Karpas-422 (cell line): Measurements from ENCODE around the gene PLCD1. TPM values are rescaled to one million over a fixed set of nuclear protein-coding genes. Genes with fewer than 3 reads are reported as not detected.
"Not testable (repeated sequence)": the region's sequence is repeated elsewhere in the genome, so short reads cannot be mapped to it uniquely, and the experiment has no call there.

Experiments used
- DNase-seq: peaks from one replicate; pipeline ENCODE4 v3.0.0-alpha.2; 2015
- H2AFZ ChIP-seq: fragments of 200-600 bp; sonication (generic); 2 replicates; pipeline ENCODE4 v1.6.1; 2014; ENCODE audit warnings: antibody characterized with exemption, low read length, mixed read lengths
- H3K27ac ChIP-seq: fragments of 200-600 bp; sonication (generic); 2 replicates; pipeline ENCODE4 v1.5.1; 2014; ENCODE audit warnings: mild to moderate bottlenecking, low read length, moderate library complexity
- H3K27me3 ChIP-seq: fragments of 200-600 bp; sonication (generic); 2 replicates; pipeline ENCODE4 v1.6.1; 2014; ENCODE audit warnings: low read length, mixed read lengths
- H3K36me3 ChIP-seq: fragments of 200-600 bp; sonication (generic); 2 replicates; pipeline ENCODE4 v1.6.1; 2014; ENCODE audit warnings: low read length, mixed read lengths; ENCODE audit not compliant: insufficient read depth
- H3K4me1 ChIP-seq: fragments of 200-600 bp; sonication (generic); 2 replicates; pipeline ENCODE4 v1.6.1; 2014; ENCODE audit warnings: mild to moderate bottlenecking, low read length, mixed read lengths
- H3K4me2 ChIP-seq: fragments of 200-600 bp; sonication (generic); 2 replicates; pipeline ENCODE4 v1.6.1; 2014; ENCODE audit warnings: low read length, low read depth, mild to moderate bottlenecking; ENCODE audit not compliant: poor library complexity, severe bottlenecking
- H3K4me3 ChIP-seq: fragments of 200-600 bp; sonication (generic); 2 replicates; pipeline ENCODE4 v1.5.1; 2014; ENCODE audit warnings: mild to moderate bottlenecking, antibody characterized with exemption, low read length, mixed read lengths
- H3K79me2 ChIP-seq: fragments of 200-600 bp; sonication (generic); 2 replicates; pipeline ENCODE4 v1.6.1; 2014; ENCODE audit warnings: mild to moderate bottlenecking, low read length, mixed read lengths
- H3K9ac ChIP-seq: fragments of 200-600 bp; sonication (generic); 2 replicates; pipeline ENCODE4 v1.6.0; 2014; ENCODE audit warnings: low read length
- H3K9me2 ChIP-seq: fragments of 200-600 bp; sonication (generic), shearing (Covaris generic); replicated peaks from 2 replicates; pipeline ENCODE4 v1.6.0; 2014; ENCODE audit warnings: mild to moderate bottlenecking, low read length, moderate library complexity; ENCODE audit not compliant: insufficient read depth
- H3K9me3 ChIP-seq: fragments of 300-700, 200-600 bp; sonication (generic); 2 replicates; pipeline ENCODE4 v1.6.1; 2014; ENCODE audit warnings: low read length, mixed read lengths
- H4K20me1 ChIP-seq: fragments of 200-600 bp; sonication (generic); 2 replicates; pipeline ENCODE4 v1.6.1; 2014; ENCODE audit warnings: mild to moderate bottlenecking, antibody characterized with exemption, low read length, low read depth; ENCODE audit not compliant: insufficient read depth
- total RNA-seq: library from RNA; depleted of rRNA; stranded (reverse); fragments of >200 nt; shearing (Covaris generic); gene quantifications from 2 replicates; pipeline ENCODE4 v1.2.3, GENCODE V29; 2014; ENCODE audit warnings: low replicate concordance

Gene PLCD1
- total RNA-seq, 1 experiment from 2014 or later: 0.89 TPM

DNA sequence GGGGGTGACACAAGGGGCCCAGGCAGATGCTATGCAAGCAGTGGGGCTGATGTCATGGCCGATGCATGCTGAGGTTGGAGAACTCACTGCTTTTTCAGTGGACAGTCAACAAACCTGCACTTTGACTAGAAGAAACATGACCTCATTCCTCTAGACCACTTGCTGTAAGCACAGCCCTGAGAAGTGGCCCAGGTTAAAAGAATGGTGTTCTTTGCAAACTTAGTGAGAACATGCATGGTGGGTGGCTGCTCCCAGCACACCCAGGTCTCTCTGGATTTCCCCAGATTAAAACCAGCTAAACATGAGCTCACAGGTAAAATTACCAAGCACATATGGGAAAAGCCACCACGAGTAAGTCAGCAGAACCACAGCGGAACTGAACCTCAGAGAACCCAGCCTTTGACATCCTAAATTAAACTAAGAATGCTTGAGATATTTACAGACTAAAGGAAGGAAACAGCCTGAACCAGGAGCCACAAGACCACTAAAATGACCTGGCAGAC is 25.1 kb upstream of the PLCD1 start:
- no peak overlapping the region for H2AFZ ChIP-seq
- DNase-seq: no peak
- no peak overlapping the region for H3K9ac ChIP-seq
- H3K4me2 ChIP-seq: no peak overlapping the region
- H3K79me2 ChIP-seq: no peaks in the 10 kb centered on the region
- H3K27me3 ChIP-seq: no peaks in the 10 kb centered on the region
- H3K9me3 ChIP-seq: no peaks in the 10 kb centered on the region
- no peak overlapping the region for H3K27ac ChIP-seq
- H3K9me2 ChIP-seq: no peaks in the 10 kb centered on the region
- no peaks in the 10 kb centered on the region for H4K20me1 ChIP-seq
- H3K4me1 ChIP-seq: no peaks in the 10 kb centered on the region
- no peaks in the 10 kb centered on the region for H3K36me3 ChIP-seq
- no peak overlapping the region for H3K4me3 ChIP-seq

DNA sequence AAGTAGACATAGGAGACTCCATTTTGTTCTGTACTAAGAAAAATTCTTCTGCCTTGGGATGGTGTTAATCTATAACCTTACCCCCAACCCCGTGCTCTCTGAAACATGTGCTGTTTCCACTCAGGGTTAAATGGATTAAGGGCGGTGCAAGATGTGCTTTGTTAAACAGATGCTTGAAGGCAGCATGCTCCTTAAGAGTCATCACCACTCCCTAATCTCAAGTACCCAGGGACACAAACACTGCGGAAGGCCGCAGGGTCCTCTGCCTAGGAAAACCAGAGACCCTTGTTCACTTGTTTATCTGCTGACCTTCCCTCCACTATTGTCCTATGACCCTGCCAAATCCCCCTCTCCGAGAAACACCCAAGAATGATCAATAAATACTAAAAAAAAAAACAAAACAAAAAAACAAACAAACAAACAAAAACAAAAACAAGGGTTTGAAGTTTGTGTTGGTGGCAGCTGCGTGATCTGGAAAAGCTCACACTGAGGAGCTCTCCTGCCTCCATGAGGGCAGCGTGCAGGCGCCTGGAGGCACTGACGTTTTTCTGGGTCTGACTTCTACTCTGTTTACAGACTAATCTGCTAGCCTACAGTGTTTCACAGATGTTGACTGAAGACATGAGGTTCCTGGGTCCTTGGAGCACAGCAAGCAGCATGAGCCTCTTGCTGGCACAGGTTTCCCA is 24.5 kb upstream of the PLCD1 start:
- not testable (repeated sequence) for H3K9ac ChIP-seq, H3K79me2 ChIP-seq, H3K4me2 ChIP-seq, H3K4me3 ChIP-seq, H3K4me1 ChIP-seq, H3K36me3 ChIP-seq, H3K27me3 ChIP-seq, H2AFZ ChIP-seq, H4K20me1 ChIP-seq, H3K9me2 ChIP-seq, DNase-seq, H3K27ac ChIP-seq, H3K9me3 ChIP-seq

GRCh38 chr3:38053286-38053685 is 23.8 kb upstream of the PLCD1 start:
- not testable (repeated sequence) for H3K27me3 ChIP-seq, DNase-seq, H3K4me1 ChIP-seq, H4K20me1 ChIP-seq, H3K9ac ChIP-seq, H2AFZ ChIP-seq, H3K4me3 ChIP-seq, H3K9me3 ChIP-seq, H3K9me2 ChIP-seq, H3K27ac ChIP-seq, H3K36me3 ChIP-seq, H3K79me2 ChIP-seq, H3K4me2 ChIP-seq

DNA sequence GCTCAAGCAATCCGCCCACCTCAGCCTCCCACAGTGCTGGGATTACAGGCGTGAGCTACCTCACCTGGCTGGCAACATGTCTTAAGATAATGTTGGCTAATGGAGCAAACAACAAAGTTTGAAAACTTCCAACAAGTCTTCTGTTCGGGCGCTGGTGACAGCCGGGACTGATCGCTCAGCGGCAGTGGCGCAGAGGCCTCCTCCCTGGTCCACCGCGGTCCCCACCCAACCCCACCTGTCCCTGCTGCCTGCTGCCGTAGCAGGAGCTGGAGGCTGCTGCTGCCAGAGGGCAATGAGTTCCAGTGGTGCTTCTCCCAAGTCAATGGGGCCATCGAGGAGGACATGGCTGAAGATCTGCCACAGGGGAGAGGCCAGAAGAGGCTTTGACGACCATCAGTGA is 21.7 kb upstream of the PLCD1 start:
- Histone ChIP-seq H3K27ac (no peak overlapping the region), H3K36me3 (no peaks in the 10 kb centered on the region), H3K9me2 (no peaks in the 10 kb centered on the region), H2AFZ (no peak overlapping the region), H4K20me1 (no peaks in the 10 kb centered on the region), H3K4me1 (peaks cover 4% of the 10 kb centered on the region), H3K79me2 (no peaks in the 10 kb centered on the region), H3K9ac (no peak overlapping the region), H3K27me3 (no peaks in the 10 kb centered on the region), H3K4me3 (no peak overlapping the region), H3K4me2 (no peak overlapping the region), H3K9me3 (no peaks in the 10 kb centered on the region)
- DNase-seq: no peak

DNA sequence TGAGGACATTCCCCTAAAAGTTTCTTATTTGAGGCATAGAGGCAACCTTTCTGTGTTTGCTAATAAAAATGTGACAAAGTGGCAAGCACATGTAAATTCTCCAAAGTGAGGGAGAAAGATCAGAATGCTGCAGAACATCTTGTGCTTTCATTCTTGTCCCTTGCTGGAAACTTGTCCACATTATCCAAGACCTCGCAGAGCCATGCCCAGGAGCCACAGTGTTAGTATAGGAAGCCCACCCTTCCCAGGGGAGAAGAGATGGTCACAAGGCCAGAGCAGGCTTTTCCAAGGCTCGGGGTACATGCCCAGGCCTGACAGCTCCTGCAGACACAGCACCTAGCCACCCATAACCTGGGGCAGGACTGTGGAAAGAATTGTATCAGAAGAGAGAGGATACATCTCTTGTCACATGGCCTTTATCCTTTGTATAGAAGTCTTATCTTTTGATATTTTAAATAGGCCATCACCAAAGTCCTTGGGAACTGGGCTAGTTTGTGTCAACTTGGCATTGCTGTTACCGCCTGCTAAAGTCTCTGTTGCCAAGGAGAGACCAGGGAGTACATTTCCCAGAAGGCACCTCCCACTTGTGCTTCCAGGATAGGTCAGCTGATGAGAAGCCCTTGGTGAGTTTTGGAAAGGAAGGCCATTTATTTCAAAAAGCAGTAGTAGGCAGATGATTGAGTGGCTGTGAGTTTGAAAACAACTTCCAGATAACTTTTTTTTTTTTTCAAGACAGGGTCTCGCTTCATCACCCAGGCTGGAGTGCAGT is 20.1 kb upstream of the PLCD1 start:
- H3K27me3 ChIP-seq: no peaks in the 10 kb centered on the region
- H3K36me3 ChIP-seq: no peaks in the 10 kb centered on the region
- H3K9me3 ChIP-seq: no peaks in the 10 kb centered on the region
- no peak overlapping the region for H3K9ac ChIP-seq
- no peak overlapping the region for H3K4me3 ChIP-seq
- peaks cover 4% of the 10 kb centered on the region for H3K4me1 ChIP-seq
- H3K4me2 ChIP-seq: no peak overlapping the region
- H3K27ac ChIP-seq: no peak overlapping the region
- no peak for DNase-seq
- no peaks in the 10 kb centered on the region for H4K20me1 ChIP-seq
- no peak overlapping the region for H2AFZ ChIP-seq
- H3K79me2 ChIP-seq: no peaks in the 10 kb centered on the region
- no peaks in the 10 kb centered on the region for H3K9me2 ChIP-seq

- Histone ChIP-seq H2AFZ (no peak overlapping the region), H3K4me1 (peaks cover 4% of the 10 kb centered on the region), H3K4me3 (no peak overlapping the region), H3K27me3 (no peaks in the 10 kb centered on the region), H3K9me2 (no peaks in the 10 kb centered on the region), H3K27ac (no peak overlapping the region), H3K4me2 (no peak overlapping the region), H3K9me3 (no peaks in the 10 kb centered on the region), H3K36me3 (no peaks in the 10 kb centered on the region), H4K20me1 (no peaks in the 10 kb centered on the region), H3K9ac (no peak overlapping the region), H3K79me2 (no peaks in the 10 kb centered on the region)
- no peak for DNase-seq
Measured at GRCh38 chr3:38047896-38048295, 18.5 kb upstream of the PLCD1 start.

DNA sequence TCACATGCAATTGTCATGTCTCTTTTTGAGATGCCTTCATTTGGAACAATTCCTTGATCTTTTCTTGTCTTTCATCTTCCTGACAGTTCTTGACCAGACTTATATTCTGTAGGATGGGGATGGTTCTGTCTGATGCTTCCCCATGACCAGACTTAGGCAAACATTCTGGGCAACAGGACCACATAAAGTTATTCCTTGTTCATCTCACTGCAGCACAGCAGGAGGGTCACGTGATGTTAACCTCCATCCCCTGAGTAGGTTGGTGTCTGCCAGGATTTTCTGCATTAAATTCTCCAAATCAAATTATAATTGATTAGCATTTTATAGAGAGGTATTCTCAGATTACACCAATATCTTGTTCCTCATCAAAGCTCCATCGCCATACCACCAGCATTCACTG is 17.4 kb upstream of the PLCD1 start:
- Histone ChIP-seq H3K36me3 (no peaks in the 10 kb centered on the region), H3K4me3 (no peak overlapping the region), H3K9me3 (no peaks in the 10 kb centered on the region), H3K79me2 (no peaks in the 10 kb centered on the region), H2AFZ (no peak overlapping the region), H3K4me1 (peaks cover 4% of the 10 kb centered on the region), H3K9ac (no peak overlapping the region), H3K9me2 (no peaks in the 10 kb centered on the region), H4K20me1 (no peaks in the 10 kb centered on the region), H3K27ac (no peak overlapping the region), H3K27me3 (no peaks in the 10 kb centered on the region), H3K4me2 (no peak overlapping the region)
- DNase-seq: no peak

- H3K9me2 ChIP-seq: no peaks in the 10 kb centered on the region
- H3K27me3 ChIP-seq: no peaks in the 10 kb centered on the region
- no peaks in the 10 kb centered on the region for H3K79me2 ChIP-seq
- H3K9me3 ChIP-seq: no peaks in the 10 kb centered on the region
- no peaks in the 10 kb centered on the region for H4K20me1 ChIP-seq
- H3K4me3 ChIP-seq: no peak overlapping the region
- peaks cover 4% of the 10 kb centered on the region for H3K4me1 ChIP-seq
- DNase-seq: no peak
- H3K36me3 ChIP-seq: no peaks in the 10 kb centered on the region
- no peak overlapping the region for H3K27ac ChIP-seq
- no peak overlapping the region for H2AFZ ChIP-seq
- H3K9ac ChIP-seq: no peak overlapping the region
- no peak overlapping the region for H3K4me2 ChIP-seq
Measured at GRCh38 chr3:38046027-38046426, 16.6 kb upstream of the PLCD1 start.
